ENCODE data around the gene RASSF3. TPM values are rescaled to one million over a fixed set of nuclear protein-coding genes. Genes with fewer than 3 reads are reported as not detected.

The RASSF3 gene
- total RNA-seq, 4 donors from 2014 or later, result 5.2 to 11.5 (median 7.0) TPM

GRCh38 chr12:64600164-64600561 lies 10.1 kb upstream of the RASSF3 start:
- Histone ChIP-seq H3K4me3 (no peak overlapping the region), H3K36me3 (no peaks in the 10 kb centered on the region), H3K27me3 (no peaks in the 10 kb centered on the region), H3K4me1 (no peaks in the 10 kb centered on the region), H3K27ac (no peak overlapping the region), H3K9me3 (no peaks in the 10 kb centered on the region)
- no peak for ATAC-seq
- in situ Hi-C loops (cut with MboI; ENCODE audit: low sequenced_read_pairs in 4 of 4) (no loop called here), intact Hi-C loops (cut with DNase I; ENCODE audit: low total_unique reads) (no loop called here)
- no peak for DNase-seq
- TF ChIP-seq CTCF (IDR thresholded peaks at IDR 0.05 in 4 of 5, conservative IDR thresholded peaks at IDR 0.05 in 1 of 5) (no peak), POLR2A (IDR thresholded peaks at IDR 0.05) (no peak)

- Histone ChIP-seq H3K9me3 (no peaks in the 10 kb centered on the region), H3K4me3 (no peak overlapping the region), H3K27ac (no peak overlapping the region), H3K4me1 (no peaks in the 10 kb centered on the region), H3K27me3 (no peaks in the 10 kb centered on the region), H3K36me3 (no peaks in the 10 kb centered on the region)
- no peak for TF ChIP-seq POLR2A (IDR thresholded peaks at IDR 0.05)
- no peak for TF ChIP-seq CTCF (IDR thresholded peaks at IDR 0.05 in 4 of 5, conservative IDR thresholded peaks at IDR 0.05 in 1 of 5)
- ATAC-seq (no peak), DNase-seq (no peak)
- in situ Hi-C loops (cut with MboI; ENCODE audit: low sequenced_read_pairs in 4 of 4), result no loop called here
- intact Hi-C loops (cut with DNase I; ENCODE audit: low total_unique reads), result no loop called here
Observed at GRCh38 chr12:64603183-64603841, 7.0 kb upstream of the RASSF3 start.

- intact Hi-C loops (cut with DNase I; ENCODE audit: low total_unique reads) (no loop called here), in situ Hi-C loops (cut with MboI; ENCODE audit: low sequenced_read_pairs in 4 of 4) (no loop called here)
- Histone ChIP-seq H3K27ac (peak overlapping the region; percentile 63 to 83 (median 79)), H3K4me1 (peaks cover 4 to 14% of the 10 kb centered on the region in 2 donors), H3K4me3 (peak overlapping the region; percentile 58 to 82 (median 70)), H3K36me3 (no peaks in the 10 kb centered on the region), H3K27me3 (no peaks in the 10 kb centered on the region), H3K9me3 (no peaks in the 10 kb centered on the region)
- ATAC-seq (peak in 1 of 2 donors; percentile 11), DNase-seq (no peak)
- TF ChIP-seq POLR2A (IDR thresholded peaks at IDR 0.05), result no peak
- no peak for TF ChIP-seq CTCF (IDR thresholded peaks at IDR 0.05 in 4 of 5, conservative IDR thresholded peaks at IDR 0.05 in 1 of 5)
Observed at GRCh38 chr12:64608901-64609535, 1.3 kb upstream of the RASSF3 start.

GRCh38 chr12:64609536-64610078 lies 688 bp upstream of the RASSF3 start:
- ATAC-seq (peak in 1 of 2 donors; percentile 4), DNase-seq (no peak)
- peak overlapping the region; percentile 58 to 82 (median 70) for H3K4me3 ChIP-seq
- TF ChIP-seq CTCF (IDR thresholded peaks at IDR 0.05 in 4 of 5, conservative IDR thresholded peaks at IDR 0.05 in 1 of 5), result no peak
- TF ChIP-seq POLR2A (IDR thresholded peaks at IDR 0.05), result no peak
- intact Hi-C loops (cut with DNase I; ENCODE audit: low total_unique reads) (loop anchor here (5.0 kb wide), 3 partner anchors 37 to 1693 kb away; partner anchors contain the start of gene HELB), in situ Hi-C loops (cut with MboI; ENCODE audit: low sequenced_read_pairs in 4 of 4) (no loop called here)
- H3K27ac ChIP-seq, result peak overlapping the region; percentile 63 to 83 (median 79)
- H3K9me3 ChIP-seq, result no peaks in the 10 kb centered on the region
- peaks cover 4 to 14% of the 10 kb centered on the region in 2 donors for H3K4me1 ChIP-seq
- no peaks in the 10 kb centered on the region for H3K36me3 ChIP-seq
- H3K27me3 ChIP-seq, result no peaks in the 10 kb centered on the region
